Heart right ventricle (tissue), 16 donors: ENCODE results near the gene ANKS1B. TPM values are rescaled to one million over a fixed set of nuclear protein-coding genes. Genes with fewer than 3 reads are reported as not detected.

Experiments used
- ATAC-seq, 8 donors: fragments of 200-7000 bp; cut with Tn5 transposase; one replicate each; pipeline ENCODE4 v1.9.1; 2020; ENCODE audit warnings: mild to moderate bottlenecking in 8 of 8, moderate library complexity in 8 of 8, moderate number of reproducible peaks in 1 of 8
- DNase-seq, 2 donors: peaks; one replicate each; pipeline ENCODE4 v3.0.0-alpha.2; 2020
- H3K27ac ChIP-seq, 10 donors: fragments of 200-600 bp; sonication (generic) in 2 of 10; one replicate each; pipeline versions ENCODE4 v1.5.0 to v1.8.0; 2020 to 2022; ENCODE audit warnings: mild to moderate bottlenecking in 3 of 10
- H3K27me3 ChIP-seq, 7 donors: fragments of 200-600 bp; one replicate each; pipeline ENCODE4 v1.8.0; 2021 to 2022; ENCODE audit warnings: mild to moderate bottlenecking in 2 of 7
- H3K36me3 ChIP-seq, 9 donors: fragments of 200-600 bp; sonication (generic) in 1 of 9; one replicate each; pipeline versions ENCODE4 v1.5.0 to v1.8.0; 2020 to 2022; ENCODE audit warnings: mild to moderate bottlenecking in 2 of 9
- H3K4me1 ChIP-seq, 9 donors: fragments of 200-600 bp; sonication (generic) in 1 of 9; one replicate each; pipeline versions ENCODE4 v1.5.0 to v1.8.0; 2020 to 2022; ENCODE audit warnings: mild to moderate bottlenecking in 4 of 9
- H3K4me3 ChIP-seq, 10 donors: fragments of 200-600 bp; sonication (generic) in 2 of 10; one replicate each; pipeline versions ENCODE4 v1.5.0 to v1.8.0; 2020 to 2022; ENCODE audit warnings: mild to moderate bottlenecking in 7 of 10, moderate library complexity in 2 of 10
- H3K9me3 ChIP-seq, 11 donors: fragments of 200-600 bp in 10 of 11; sonication (generic) in 2 of 11; one replicate each; pipeline versions ENCODE4 v1.5.0 to v1.8.0; 2013 to 2022; ENCODE audit warnings: mild to moderate bottlenecking in 2 of 11, control low read depth in 1 of 11, moderate library complexity in 1 of 11
- whole genome bisulfite sequencing, 2 donors: extraction: QIAGEN DNeasy Blood & Tissue Kit; methylation state at CpG; one replicate each; pipeline ENCODE4 v1.1.7; 2013; ENCODE audit warnings: inconsistent platforms in 1 of 2; 5-methylcytosine and 5-hydroxymethylcytosine counted together
- intact Hi-C, 10 donors: fragments of 100-400 bp; cut with DNase I; formaldehyde crosslinking; loops; one replicate each; pipeline versions ENCODE4 v1.11.1 to v1.14.2; 2022
- polyA plus RNA-seq, 2 donors: library from polyadenylated mRNA; stranded (reverse); fragments of 200-250 nt; gene quantifications; one replicate each; pipeline ENCODE4 v1.2.3, GENCODE V29; 2013
- total RNA-seq, 10 donors: library from RNA; stranded (reverse); fragmentation: NEBNext Ultra II Directional in 3 of 10; extraction: Animal tissue kit (Norgen Biotek cat#: 25700) in 3 of 10; gene quantifications; one replicate each; pipeline versions ENCODE4 v1.2.1 to v1.2.4, GENCODE V29; 2021 to 2023
- TF ChIP-seq, protein P1 (sequence below), 9 donors: fragments of 200-600 bp; sonication (generic) in 2 of 9; IDR thresholded peaks; one replicate each; pipeline versions ENCODE4 v1.5.0 to v1.8.0; 2021 to 2022; ENCODE audit warnings: antibody characterized with exemption in 9 of 9, mild to moderate bottlenecking in 5 of 9, moderate library complexity in 1 of 9
- donor health status: Arrhythmogenic right ventricular cardiomyopathy.
- donor health status: ischemic (EF 13 %, LVEDD 7.1; RV severe dilation, severe dysfunction).
- donor health status: healthy with polysubstance abuse.
- donor health status: DM: no; HTN: yes; CAD: no.
- donor health status: DM: no; HTN: no; CAD: no.
- donor health status: ischemic (EF 25% LVEDD 6.9; RV normal size, moderate dysfunction).
- donor health status: ischemic (EF 25% LVEDD 5.7; RV mildly dilated, moderate dysfunction).
- donor health status: healthy.
- donor health status: DM: yes; HTN: yes; CAD: no.
- donor health status: Ischemic cardiomyopathy.
- donor health status: ischemic (EF 35%, LVEDD 5.7; RV mildly dilated, moderate dysfunction).
- donor health status: nonischemic (EF 11% LVEDD 7.7; RV severe dilation, severe dysfunction).
- donor health status: DM: yes; HTN: yes; CAD: no.
- donor health status: PGD.
- donor health status: ischemic (EF 29% LVEDD 5.4; RV normal size, mild dysfunction).
- donor health status: nonischemic (EF 23%, LVEDD 6.1; RV moderate dilation, normal function).

The ANKS1B gene
- total and polyA plus RNA-seq, 12 donors: 0.58 to 4.8 (median 1.8) TPM

DNA sequence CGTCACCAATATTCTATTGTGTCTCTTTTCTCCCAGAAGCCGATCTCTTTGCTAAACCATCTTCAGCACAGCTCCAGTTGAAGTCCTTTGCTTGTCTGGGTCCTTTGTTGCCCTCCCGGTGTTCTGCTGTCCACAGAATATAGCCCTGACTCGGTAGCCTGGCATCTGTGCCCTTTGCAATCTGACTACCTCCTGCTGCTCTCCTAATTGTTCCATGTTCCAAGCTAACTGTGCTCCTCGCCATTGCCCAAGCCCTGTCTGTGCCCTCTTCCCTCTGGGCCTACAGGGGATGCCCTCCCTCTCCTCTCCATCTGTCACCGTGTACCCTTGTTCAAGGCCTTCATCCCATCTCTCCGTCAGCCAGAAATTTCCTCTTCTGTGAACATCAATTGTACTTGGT is 1033.3 kb downstream of the ANKS1B start:
- DNase-seq: no peak
- intact Hi-C loops: no loop called here
- Histone ChIP-seq H3K36me3 (no peaks in the 10 kb centered on the region), H3K27me3 (no peaks in the 10 kb centered on the region), H3K4me3 (no peak overlapping the region), H3K9me3 (no peaks in the 10 kb centered on the region), H3K4me1 (no peaks in the 10 kb centered on the region), H3K27ac (no peak overlapping the region)
- no peak for ATAC-seq
- WGBS, 2 donors: 83 to 84% methylated on average over 7 of the region's 7 CpGs
- TF ChIP-seq, protein P1, sequence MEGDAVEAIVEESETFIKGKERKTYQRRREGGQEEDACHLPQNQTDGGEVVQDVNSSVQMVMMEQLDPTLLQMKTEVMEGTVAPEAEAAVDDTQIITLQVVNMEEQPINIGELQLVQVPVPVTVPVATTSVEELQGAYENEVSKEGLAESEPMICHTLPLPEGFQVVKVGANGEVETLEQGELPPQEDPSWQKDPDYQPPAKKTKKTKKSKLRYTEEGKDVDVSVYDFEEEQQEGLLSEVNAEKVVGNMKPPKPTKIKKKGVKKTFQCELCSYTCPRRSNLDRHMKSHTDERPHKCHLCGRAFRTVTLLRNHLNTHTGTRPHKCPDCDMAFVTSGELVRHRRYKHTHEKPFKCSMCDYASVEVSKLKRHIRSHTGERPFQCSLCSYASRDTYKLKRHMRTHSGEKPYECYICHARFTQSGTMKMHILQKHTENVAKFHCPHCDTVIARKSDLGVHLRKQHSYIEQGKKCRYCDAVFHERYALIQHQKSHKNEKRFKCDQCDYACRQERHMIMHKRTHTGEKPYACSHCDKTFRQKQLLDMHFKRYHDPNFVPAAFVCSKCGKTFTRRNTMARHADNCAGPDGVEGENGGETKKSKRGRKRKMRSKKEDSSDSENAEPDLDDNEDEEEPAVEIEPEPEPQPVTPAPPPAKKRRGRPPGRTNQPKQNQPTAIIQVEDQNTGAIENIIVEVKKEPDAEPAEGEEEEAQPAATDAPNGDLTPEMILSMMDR (IDR thresholded peaks at IDR 0.05): no peak

DNA sequence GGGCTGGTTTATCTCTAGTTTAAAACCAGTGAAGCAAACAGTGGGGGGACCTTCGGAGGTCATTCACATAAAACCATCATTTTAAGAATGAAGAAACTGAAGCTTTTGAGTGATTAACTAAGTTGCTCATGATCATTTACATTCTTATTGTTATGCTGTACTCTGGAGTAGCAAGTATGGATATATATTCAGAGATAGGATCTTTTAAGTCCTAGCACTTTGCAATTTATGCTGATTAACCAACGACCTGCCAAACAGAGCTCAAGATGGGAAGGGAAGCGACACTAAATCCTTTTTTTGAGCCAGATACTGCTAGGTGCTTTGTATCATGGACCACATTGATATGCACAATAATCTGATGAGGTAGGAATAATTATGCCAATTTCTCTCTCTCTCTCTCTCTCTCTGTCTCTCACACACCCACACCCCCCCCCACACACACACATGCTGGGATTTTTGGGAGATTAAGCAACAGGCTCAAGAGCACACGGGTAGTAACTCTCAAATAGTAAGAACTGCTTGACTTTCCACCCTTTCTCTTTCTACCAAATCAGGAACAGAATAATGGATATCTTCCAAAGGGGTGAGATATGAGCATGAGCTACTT is 1036.3 kb downstream of the ANKS1B start:
- ATAC-seq (no peak), DNase-seq (no peak)
- TF ChIP-seq, protein P1 (IDR thresholded peaks at IDR 0.05): no peak
- Histone ChIP-seq H3K4me1 (no peaks in the 10 kb centered on the region), H3K36me3 (no peaks in the 10 kb centered on the region), H3K9me3 (no peaks in the 10 kb centered on the region), H3K4me3 (no peak overlapping the region), H3K27me3 (no peaks in the 10 kb centered on the region), H3K27ac (no peak overlapping the region)
- WGBS, 2 donors: 49 to 54% methylated on average over 4 of the region's 4 CpGs
- intact Hi-C loops: no loop called here

DNA sequence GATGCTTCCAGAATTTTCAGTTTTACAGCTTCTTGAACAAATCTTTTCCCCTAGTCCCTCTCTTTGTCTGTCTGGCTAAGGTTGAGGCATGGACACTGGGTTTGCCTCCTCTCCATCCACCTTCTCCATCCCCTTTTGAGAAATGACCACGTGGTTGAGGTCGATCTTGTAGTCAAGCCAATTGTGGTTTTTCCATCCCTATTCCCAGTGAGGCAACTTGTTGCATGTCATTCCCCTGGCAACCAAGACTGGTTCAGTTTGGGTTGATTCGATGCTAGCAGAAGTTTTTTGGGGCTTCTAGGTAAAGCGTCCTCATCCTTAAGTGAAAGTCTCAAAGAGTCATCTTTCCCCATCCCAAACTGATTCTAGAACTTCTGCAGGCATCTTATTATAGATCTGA is 1038.9 kb downstream of the ANKS1B start:
- H3K27ac ChIP-seq: no peak overlapping the region
- intact Hi-C loops: no loop called here
- H3K36me3 ChIP-seq: no peaks in the 10 kb centered on the region
- TF ChIP-seq, protein P1 (IDR thresholded peaks at IDR 0.05): no peak
- H3K4me1 ChIP-seq: no peaks in the 10 kb centered on the region
- no peak overlapping the region for H3K4me3 ChIP-seq
- no peak for DNase-seq
- 69 to 71% methylated on average over 4 of the region's 4 CpGs for WGBS, 2 donors
- H3K27me3 ChIP-seq: no peaks in the 10 kb centered on the region
- no peaks in the 10 kb centered on the region for H3K9me3 ChIP-seq
- no peak for ATAC-seq

GRCh38 chr12:98939926-98940325 is 1044.8 kb downstream of the ANKS1B start:
- Histone ChIP-seq H3K4me1 (no peaks in the 10 kb centered on the region), H3K4me3 (no peak overlapping the region), H3K27ac (no peak overlapping the region), H3K27me3 (peaks cover 0 to 9% (median 0%) of the 10 kb centered on the region in 7 donors), H3K9me3 (peaks cover 0 to 11% (median 0%) of the 10 kb centered on the region in 11 donors), H3K36me3 (no peaks in the 10 kb centered on the region)
- intact Hi-C loops: loop anchor here in 1 of 10 donors (10.0 kb wide), 1 partner anchor 245 kb away; no protein-coding TSS in a partner anchor
- DNase-seq (no peak), ATAC-seq (no peak)
- WGBS, 2 donors: 54 to 69% methylated on average over 3 of the region's 3 CpGs
- TF ChIP-seq, protein P1 (IDR thresholded peaks at IDR 0.05): no peak
